Activated T-cell treated with anti-CD3 and anti-CD28 coated beads, Interleukin-2, amount 50 U/mL, for 72 hours (primary cell): ENCODE results near the gene SCNN1B. TPM values are rescaled to one million over a fixed set of nuclear protein-coding genes. Genes with fewer than 3 reads are reported as not detected.
"Not testable (repeated sequence)": the region's sequence is repeated elsewhere in the genome, so short reads cannot be mapped to it uniquely, and the experiment has no call there.

Source experiments
- ATAC-seq, 2 donors: fragments of 150-1000 bp; cut with Tn5 transposase; replicated peaks in 1 of 2; 2 replicates each; pipeline ENCODE4 v1.10.0; 2021; ENCODE audit warnings: moderate library complexity in 2 of 2, mild to moderate bottlenecking in 1 of 2
- DNase-seq, 2 donors: peaks; one replicate each; pipeline ENCODE4 v3.0.0; 2021 to 2022; ENCODE audit warnings: mixed read lengths in 1 of 2
- H3K27ac Mint-ChIP-seq: one replicate; pipeline ENCODE4 v1.8.0; 2022; ENCODE audit warnings: mild to moderate bottlenecking, moderate library complexity, mixed read lengths
- H3K27me3 Mint-ChIP-seq: one replicate; pipeline ENCODE4 v1.8.0; 2022; ENCODE audit warnings: low read depth, mixed read lengths
- H3K36me3 Mint-ChIP-seq, 2 donors: one replicate each; pipeline ENCODE4 v1.8.0; 2022; ENCODE audit warnings: mixed read lengths in 2 of 2, mild to moderate bottlenecking in 1 of 2; ENCODE audit not compliant: insufficient read depth in 2 of 2
- H3K4me1 Mint-ChIP-seq: one replicate; pipeline ENCODE4 v1.8.0; 2022; ENCODE audit warnings: low read depth, mixed read lengths
- H3K4me3 Mint-ChIP-seq, 2 donors: one replicate each; pipeline ENCODE4 v1.8.0; 2022; ENCODE audit warnings: mild to moderate bottlenecking in 2 of 2, mixed read lengths in 2 of 2, moderate library complexity in 2 of 2
- H3K9me3 Mint-ChIP-seq, 2 donors: one replicate each; pipeline ENCODE4 v1.8.0; 2022; ENCODE audit warnings: mixed read lengths in 2 of 2
- total RNA-seq, 2 donors: library from RNA; stranded (reverse); gene quantifications; one replicate each; pipeline ENCODE4 v1.2.3, GENCODE V29; 2022

Gene SCNN1B
- total RNA-seq, 2 donors from 2014 or later = not detected

GRCh38 chr16:23294260-23294659, 7.8 kb upstream of the SCNN1B start:
- Mint-ChIP-seq H3K27ac (no peak overlapping the region), H3K9me3 (no peaks in the 10 kb centered on the region), H3K4me3 (no peak overlapping the region), H3K27me3 (peaks cover 23% of the 10 kb centered on the region), H3K4me1 (peaks cover 6% of the 10 kb centered on the region), H3K36me3 (no peaks in the 10 kb centered on the region)
- ATAC-seq (no peak), DNase-seq (no peak)

GRCh38 chr16:23296994-23297393, 5.1 kb upstream of the SCNN1B start:
- no peak overlapping the region for H3K27ac Mint-ChIP-seq
- H3K4me1 Mint-ChIP-seq = peaks cover 14% of the 10 kb centered on the region
- DNase-seq = peak in 1 of 2 donors; percentile 5
- peaks cover 35% of the 10 kb centered on the region for H3K27me3 Mint-ChIP-seq
- ATAC-seq = no peak
- no peak overlapping the region for H3K4me3 Mint-ChIP-seq
- no peaks in the 10 kb centered on the region for H3K36me3 Mint-ChIP-seq
- no peaks in the 10 kb centered on the region for H3K9me3 Mint-ChIP-seq

DNA sequence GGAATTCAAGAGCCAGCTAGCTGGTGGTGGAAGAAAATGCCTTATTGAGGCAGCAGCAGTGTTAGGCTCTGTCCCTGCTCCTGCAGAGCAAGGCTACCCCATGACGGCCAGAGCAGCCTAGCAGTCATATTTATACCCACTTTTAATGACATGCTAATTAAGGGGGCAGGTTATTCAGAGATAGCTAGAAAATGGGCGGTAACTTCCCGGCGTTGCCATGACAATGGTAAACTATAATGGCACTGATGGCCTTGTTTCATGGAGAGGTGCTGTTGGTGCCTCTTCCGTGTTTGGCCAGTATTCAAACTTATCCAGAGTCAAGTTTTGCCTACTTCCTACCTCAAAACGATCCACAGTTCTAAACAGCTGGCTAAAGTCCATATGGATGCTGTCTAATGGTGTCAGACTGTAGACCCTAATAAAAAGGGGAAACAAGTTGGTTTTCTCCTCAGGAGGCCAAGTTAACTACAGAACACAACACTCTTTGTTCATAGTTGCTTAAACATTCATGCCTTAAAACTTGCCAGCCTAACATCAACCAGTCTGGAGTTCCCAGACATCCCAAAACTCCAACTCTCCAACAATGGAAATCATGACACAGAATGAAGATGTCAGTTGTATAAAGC, 3.7 kb upstream of the SCNN1B start:
- H3K4me1 Mint-ChIP-seq = peaks cover 7% of the 10 kb centered on the region
- ATAC-seq (no peak), DNase-seq (no peak)
- no peak overlapping the region for H3K4me3 Mint-ChIP-seq
- H3K36me3 Mint-ChIP-seq = no peaks in the 10 kb centered on the region
- H3K9me3 Mint-ChIP-seq = no peaks in the 10 kb centered on the region
- H3K27ac Mint-ChIP-seq = no peak overlapping the region
- peaks cover 44% of the 10 kb centered on the region for H3K27me3 Mint-ChIP-seq

DNA sequence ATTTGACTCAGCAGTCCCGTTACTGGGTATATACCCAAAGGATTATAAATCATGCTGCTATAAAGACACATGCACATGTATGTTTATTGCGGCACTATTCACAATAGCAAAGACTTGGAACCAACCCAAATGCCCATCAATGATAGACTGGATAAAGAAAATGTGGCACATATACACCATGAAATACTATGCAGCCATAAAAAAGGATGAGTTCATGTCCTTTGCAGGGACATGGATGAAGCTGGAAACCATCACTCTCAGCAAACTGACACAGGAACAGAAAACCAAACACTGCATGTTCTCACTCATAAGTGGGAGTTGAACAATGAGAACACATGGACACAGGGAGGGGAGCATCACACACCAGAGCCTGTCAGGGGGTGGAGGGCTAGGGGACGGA, 2.3 kb upstream of the SCNN1B start:
- H3K36me3 Mint-ChIP-seq, H3K4me1 Mint-ChIP-seq, H3K9me3 Mint-ChIP-seq, H3K27ac Mint-ChIP-seq, ATAC-seq, H3K4me3 Mint-ChIP-seq, DNase-seq: not testable (repeated sequence)
- H3K27me3 Mint-ChIP-seq = peaks cover 45% of the 10 kb centered on the region

GRCh38 chr16:23301251-23302044, 654 bp upstream of the SCNN1B start:
- H3K4me3 Mint-ChIP-seq = peak overlapping the region; percentile 24 to 25
- DNase-seq (no peak), ATAC-seq (no peak)
- no peaks in the 10 kb centered on the region for H3K36me3 Mint-ChIP-seq
- peaks cover 32% of the 10 kb centered on the region for H3K27me3 Mint-ChIP-seq
- no peak overlapping the region for H3K27ac Mint-ChIP-seq
- peaks cover 7% of the 10 kb centered on the region for H3K4me1 Mint-ChIP-seq
- H3K9me3 Mint-ChIP-seq = no peaks in the 10 kb centered on the region

- no peak overlapping the region for H3K4me3 Mint-ChIP-seq
- H3K9me3 Mint-ChIP-seq = no peaks in the 10 kb centered on the region
- no peak for DNase-seq
- peaks cover 33% of the 10 kb centered on the region for H3K27me3 Mint-ChIP-seq
- H3K27ac Mint-ChIP-seq = no peak overlapping the region
- no peak for ATAC-seq
- peaks cover 7% of the 10 kb centered on the region for H3K4me1 Mint-ChIP-seq
- H3K36me3 Mint-ChIP-seq = no peaks in the 10 kb centered on the region
Measured at GRCh38 chr16:23303685-23304084, 1.6 kb downstream of the SCNN1B start.

GRCh38 chr16:23304620-23305019, 2.5 kb downstream of the SCNN1B start:
- ATAC-seq (no peak), DNase-seq (no peak)
- no peak overlapping the region for H3K4me3 Mint-ChIP-seq
- peaks cover 33% of the 10 kb centered on the region for H3K27me3 Mint-ChIP-seq
- H3K36me3 Mint-ChIP-seq = no peaks in the 10 kb centered on the region
- peaks cover 7% of the 10 kb centered on the region for H3K4me1 Mint-ChIP-seq
- no peak overlapping the region for H3K27ac Mint-ChIP-seq
- H3K9me3 Mint-ChIP-seq = no peaks in the 10 kb centered on the region

- DNase-seq (no peak), ATAC-seq (no peak)
- H3K4me1 Mint-ChIP-seq = peaks cover 5% of the 10 kb centered on the region
- H3K4me3 Mint-ChIP-seq = no peak overlapping the region
- no peak overlapping the region for H3K27ac Mint-ChIP-seq
- H3K27me3 Mint-ChIP-seq = peaks cover 27% of the 10 kb centered on the region
- no peaks in the 10 kb centered on the region for H3K36me3 Mint-ChIP-seq
- H3K9me3 Mint-ChIP-seq = peaks cover 3 to 4% of the 10 kb centered on the region in 2 donors
Measured at GRCh38 chr16:23306199-23307100, 4.3 kb downstream of the SCNN1B start.

GRCh38 chr16:23310217-23310616, 8.1 kb downstream of the SCNN1B start:
- DNase-seq = no peak
- Mint-ChIP-seq H3K36me3 (no peaks in the 10 kb centered on the region), H3K4me3 (no peak overlapping the region), H3K27ac (no peak overlapping the region), H3K27me3 (peaks cover 6% of the 10 kb centered on the region), H3K9me3 (peaks cover 3 to 4% of the 10 kb centered on the region in 2 donors), H3K4me1 (no peaks in the 10 kb centered on the region)
- no peak for ATAC-seq

DNA sequence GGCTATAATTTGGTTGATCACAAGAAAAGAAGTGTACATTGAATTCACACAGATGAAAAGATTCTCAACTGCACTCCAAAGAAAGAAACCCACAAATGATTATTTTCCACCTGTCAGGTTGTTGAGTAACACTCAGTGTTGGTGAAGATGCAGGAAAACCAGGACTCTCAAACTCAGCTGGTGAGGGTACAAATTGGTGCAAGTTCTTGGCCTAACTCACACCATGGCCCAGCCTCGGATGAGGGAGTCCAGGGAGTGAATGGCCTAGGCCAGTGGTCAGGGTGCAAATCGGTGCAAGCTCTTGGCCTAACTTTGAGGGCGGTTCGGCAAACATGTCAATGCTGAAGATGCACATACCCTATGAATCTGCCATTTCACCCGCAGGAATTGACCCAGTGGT, 8.6 kb downstream of the SCNN1B start:
- Mint-ChIP-seq H3K27me3 (peaks cover 6% of the 10 kb centered on the region), H3K9me3 (peaks cover 3 to 4% of the 10 kb centered on the region in 2 donors), H3K27ac (no peak overlapping the region), H3K4me1 (no peaks in the 10 kb centered on the region), H3K4me3 (no peak overlapping the region), H3K36me3 (no peaks in the 10 kb centered on the region)
- ATAC-seq (no peak), DNase-seq (no peak)

DNA sequence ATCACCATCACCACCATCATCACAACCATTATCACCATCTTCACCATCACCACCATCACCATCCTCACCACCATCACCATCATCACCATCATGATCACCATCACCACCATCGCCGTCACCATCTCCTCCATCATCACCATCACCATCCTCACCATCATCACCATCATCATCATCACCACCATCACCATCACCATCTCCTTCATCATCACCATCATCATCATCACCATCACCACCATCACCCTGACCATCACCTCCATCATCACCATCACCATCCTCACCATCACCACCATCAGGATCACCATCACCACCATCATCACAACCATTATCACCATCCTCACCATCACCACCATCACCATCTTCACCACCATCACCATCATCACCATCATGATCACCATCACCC, 14.1 kb downstream of the SCNN1B start:
- H3K27me3 Mint-ChIP-seq = no peaks in the 10 kb centered on the region
- DNase-seq (no peak), ATAC-seq (no peak)
- H3K4me1 Mint-ChIP-seq = no peaks in the 10 kb centered on the region
- no peak overlapping the region for H3K27ac Mint-ChIP-seq
- no peak overlapping the region for H3K4me3 Mint-ChIP-seq
- H3K9me3 Mint-ChIP-seq = no peaks in the 10 kb centered on the region
- no peaks in the 10 kb centered on the region for H3K36me3 Mint-ChIP-seq

DNA sequence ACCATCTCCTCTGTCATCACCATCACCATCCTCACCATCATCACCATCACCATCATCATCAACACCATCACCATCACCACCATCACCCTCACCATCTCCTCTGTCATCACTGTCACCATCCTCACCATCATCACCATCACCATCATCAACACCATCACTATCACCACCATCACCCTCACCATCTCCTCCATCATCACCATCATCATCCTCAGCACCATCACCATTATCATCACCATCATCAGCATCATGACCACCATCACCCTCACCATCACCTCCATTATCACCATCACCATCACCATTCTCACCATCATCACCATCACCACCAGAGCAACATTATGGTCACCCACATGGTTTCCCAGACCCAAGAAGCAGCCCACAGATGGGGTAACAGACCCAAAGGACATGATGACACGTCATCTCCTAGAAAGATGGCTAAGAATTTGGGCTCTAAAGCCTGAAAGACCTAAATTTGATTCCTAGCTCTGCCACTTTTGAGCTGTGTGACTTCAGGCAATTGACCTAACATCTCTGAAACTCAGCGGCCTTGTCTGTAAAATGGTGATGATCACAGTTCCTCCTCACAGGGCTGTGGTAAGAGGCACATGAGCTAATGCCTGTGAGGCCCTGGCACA, 14.6 kb downstream of the SCNN1B start:
- no peaks in the 10 kb centered on the region for H3K4me1 Mint-ChIP-seq
- DNase-seq (no peak), ATAC-seq (no peak)
- no peak overlapping the region for H3K4me3 Mint-ChIP-seq
- no peaks in the 10 kb centered on the region for H3K27me3 Mint-ChIP-seq
- no peaks in the 10 kb centered on the region for H3K36me3 Mint-ChIP-seq
- no peaks in the 10 kb centered on the region for H3K9me3 Mint-ChIP-seq
- H3K27ac Mint-ChIP-seq = no peak overlapping the region

DNA sequence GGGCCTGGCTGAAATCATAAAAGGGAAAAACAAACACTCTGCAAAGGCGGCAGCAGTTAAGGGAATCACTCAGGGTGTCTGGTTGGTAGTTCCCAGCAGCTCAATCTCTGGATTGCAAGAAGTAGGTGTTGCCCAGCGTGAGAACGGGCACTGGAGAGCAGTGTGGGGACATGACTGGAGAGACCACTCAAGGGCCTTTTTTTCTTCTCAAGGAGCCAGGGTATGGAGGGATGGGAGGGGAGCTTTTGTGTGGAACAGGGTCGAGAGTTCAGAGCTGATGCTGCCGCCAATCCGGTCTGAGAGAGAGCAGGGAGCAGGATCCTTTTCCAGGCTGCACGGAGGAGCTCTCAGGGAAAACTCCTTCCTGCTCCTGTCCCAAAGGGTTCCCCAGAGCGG, 15.2 kb downstream of the SCNN1B start:
- Mint-ChIP-seq H3K9me3 (no peaks in the 10 kb centered on the region), H3K27me3 (no peaks in the 10 kb centered on the region), H3K4me3 (no peak overlapping the region)

More for the DNA sequence above, 15.2 kb downstream of the SCNN1B start:
- DNase-seq (no peak), ATAC-seq (no peak)
- Mint-ChIP-seq H3K4me1 (no peaks in the 10 kb centered on the region), H3K27ac (no peak overlapping the region), H3K36me3 (no peaks in the 10 kb centered on the region)
